K562 (cell line): ENCODE data around the gene ZNF112. TPM values are rescaled to one million over a fixed set of nuclear protein-coding genes. Genes with fewer than 3 reads are reported as not detected.

Source experiments
- ATAC-seq: fragments of 200-7000 bp; cut with Tn5 transposase; 3 replicates; pipeline ENCODE4 v1.9.1; 2020; ENCODE audit warnings: moderate library complexity
- BruUV-seq: library from RNA; stranded (reverse); fragments of 400-500 nt; replicated peaks from 2 replicates; lab custom pipeline; 2021; lab: Mats Ljungman, UMichigan
- CTCF ChIA-PET: fragments of 300-600 bp; formaldehyde crosslinking; extraction: SDS; loops from one replicate; lab custom pipeline; 2021; ENCODE audit warnings: low intra/inter-chr PET ratio; lab: Yijun Ruan, JAX
- POLR2A ChIA-PET: fragments of 300-600, 350-650 bp; sonication (Branson Sonifier 250); formaldehyde crosslinking; extraction: SDS; loops from one replicate; lab custom pipeline; 2021; ENCODE audit warnings: antibody characterized with exemption, inconsistent platforms; lab: Yijun Ruan, JAX
- DNase-seq, 4 experiments: peaks; one replicate each; pipeline versions ENCODE4 v3.0.0 to v3.0.0-alpha.2; 2011 to 2018; ENCODE audit warnings: low spot score in 3 of 4, mixed read lengths in 3 of 4; ENCODE audit errors: extremely low read depth in 1 of 4
- FAIRE-seq: peaks from 2 replicates; lab custom pipeline; 2011; peaks lifted over from hg19 to GRCh38; lab: Jason Lieb, UNC
- H2AFZ ChIP-seq: 2 replicates; pipeline ENCODE4 v1.6.0; 2011; ENCODE audit warnings: low read depth, low read length, control low read depth, inconsistent platforms
- H3K27ac ChIP-seq: fragments of 200-600 bp; 3 replicates; pipeline ENCODE4 v1.8.0; 2011; ENCODE audit warnings: low read depth, mild to moderate bottlenecking, control low read depth, inconsistent platforms, low read length, moderate library complexity, mixed read lengths; ENCODE audit errors: extremely low read depth
- H3K27me3 ChIP-seq, 2 experiments: fragments of 300-600 bp in 1 of 2; 2 replicates in 1 of 2; 3 replicates in 1 of 2; pipeline versions ENCODE4 v1.6.0 to v1.8.0; 2011; ENCODE audit warnings: inconsistent platforms in 2 of 2, low read length in 2 of 2, mild to moderate bottlenecking in 1 of 2, mixed read lengths in 1 of 2, moderate library complexity in 1 of 2; ENCODE audit not compliant: control insufficient read depth in 2 of 2, insufficient read depth in 2 of 2
- H3K36me3 ChIP-seq: fragments of 300-600 bp; 3 replicates; pipeline ENCODE4 v1.8.0; 2011; ENCODE audit warnings: mild to moderate bottlenecking, low read length, inconsistent platforms; ENCODE audit not compliant: control insufficient read depth, insufficient read depth
- H3K4me1 ChIP-seq, 2 experiments: fragments of 200-600 bp in 1 of 2; replicated peaks in 1 of 2; 2 replicates in 1 of 2; 3 replicates in 1 of 2; pipeline versions ENCODE4 v1.5.1 to v1.8.0; 2011; ENCODE audit warnings: inconsistent platforms in 2 of 2, low read length in 2 of 2, mild to moderate bottlenecking in 1 of 2, mixed read lengths in 1 of 2, moderate library complexity in 1 of 2; ENCODE audit not compliant: control insufficient read depth in 2 of 2, insufficient read depth in 2 of 2
- H3K4me2 ChIP-seq: 2 replicates; pipeline ENCODE4 v1.6.1; 2011; ENCODE audit warnings: low read length, control low read depth, inconsistent platforms, mixed read lengths; ENCODE audit not compliant: insufficient read depth
- H3K4me3 ChIP-seq: fragments of 200-600 bp; sonication (generic), shearing (Covaris generic); 2 replicates; pipeline ENCODE4 v1.5.1; 2016; ENCODE audit warnings: control low read depth, inconsistent platforms
- H3K79me2 ChIP-seq: fragments of 200-600 bp; 3 replicates; pipeline ENCODE4 v1.8.0; 2011; ENCODE audit warnings: low read length, inconsistent platforms; ENCODE audit not compliant: control insufficient read depth, insufficient read depth
- H3K9ac ChIP-seq, 2 experiments: 2 replicates each; pipeline versions ENCODE4 v1.6.0 to v1.6.1; 2011; ENCODE audit warnings: low read depth in 2 of 2, low read length in 2 of 2, control low read depth in 1 of 2, inconsistent platforms in 1 of 2, mild to moderate bottlenecking in 1 of 2, mixed read lengths in 1 of 2; ENCODE audit not compliant: insufficient read depth in 1 of 2
- H3K9me1 ChIP-seq: one replicate; pipeline ENCODE4 v1.6.0; 2011; ENCODE audit warnings: inconsistent platforms, mild to moderate bottlenecking, low read length, moderate library complexity; ENCODE audit not compliant: control insufficient read depth, insufficient read depth
- H3K9me3 ChIP-seq: replicated peaks from 2 replicates; pipeline ENCODE4 v1.5.1; 2011; ENCODE audit warnings: low read depth, low read length, inconsistent platforms; ENCODE audit not compliant: control insufficient read depth, insufficient read depth
- H4K20me1 ChIP-seq: replicated peaks from 2 replicates; pipeline ENCODE4 v1.6.1; 2011; ENCODE audit warnings: low read length, inconsistent platforms, mixed read lengths; ENCODE audit not compliant: control insufficient read depth, insufficient read depth
- CEBPG ChIP-seq, 3 experiments: fragments of 200-800 bp in 1 of 3; sonication (Bioruptor generic) in 1 of 3; sonication (generic) in 1 of 3; formaldehyde crosslinking in 1 of 3; IDR thresholded peaks in 2 of 3; conservative IDR thresholded peaks in 1 of 3; 2 replicates each; pipeline versions ENCODE4 v1.6.1 to v1.8.0; 2016 to 2022; ENCODE audit warnings: missing compliant biosample characterization in 2 of 3, missing genetic modification characterization in 2 of 3, mild to moderate bottlenecking in 1 of 3, missing genetic modification reagents in 1 of 3
- ELF2 ChIP-seq: fragments of 250-450 bp; sonication (Bioruptor Pico); IDR thresholded peaks from 2 replicates; pipeline ENCODE4 v1.5.0; 2021; ENCODE audit warnings: mild to moderate bottlenecking
- HNRNPK ChIP-seq: fragments of 200-400 bp; formaldehyde crosslinking; IDR thresholded peaks from one replicate; pipeline ENCODE4 v1.6.1; 2018; ENCODE audit warnings: mild to moderate bottlenecking, low read depth, low read length; ENCODE audit not compliant: poor library complexity, severe bottlenecking
- RREB1 ChIP-seq: fragments of 250-450 bp; sonication (Bioruptor Pico); IDR thresholded peaks from 2 replicates; pipeline ENCODE4 v1.4.0; 2020
- TARDBP ChIP-seq: fragments of 450-650 bp; IDR thresholded peaks from 2 replicates; pipeline ENCODE4 v1.6.1; 2016
- ZEB2 ChIP-seq: fragments of 450-650 bp; IDR thresholded peaks from 2 replicates; pipeline ENCODE4 v1.6.1; 2016
- ZNF263 ChIP-seq: sonication (generic); formaldehyde crosslinking; IDR thresholded peaks from 2 replicates; pipeline ENCODE4 v1.8.0; 2022; ENCODE audit warnings: mild to moderate bottlenecking, missing genetic modification reagents, borderline replicate concordance
- WGBS: fragments of 100-300 bp; shearing (Covaris generic); methylation state at CpG from one replicate; pipeline ENCODE4 v1.1.6; 2016; ENCODE audit warnings: low coverage, mixed read lengths; ENCODE audit not compliant: insufficient coverage; ENCODE audit errors: missing lambda C conversion rate; 5-methylcytosine and 5-hydroxymethylcytosine counted together
- in situ Hi-C: fragments of 300-500 bp; cut with MboI; formaldehyde crosslinking; loops from 4 replicates; pipeline ENCODE4 v1.15.0; 2018; ENCODE audit warnings: inconsistent platforms, mixed read lengths
- intact Hi-C: fragments of 100-400 bp; cut with micrococcal nuclease; formaldehyde crosslinking; loops from 2 replicates; pipeline ENCODE4 v1.14.2; 2022
- polyA plus RNA-seq, 8 experiments: library from polyadenylated mRNA; depleted of rRNA in 4 of 8; stranded (reverse) in 5 of 8; unstranded in 3 of 8; fragments of >200 nt; fragmentation: Nextera tagmentation in 2 of 8; fragmentation: Illumina TruSeq in 1 of 8; extraction: Ambion mirVana in 2 of 8; extraction: Trizol in 1 of 8; gene quantifications; 2 replicates each; pipeline versions ENCODE4 v1.2.1 to v1.2.3, GENCODE V29; 2011 to 2014; ENCODE audit warnings: inconsistent platforms in 1 of 8, missing spikeins in 1 of 8
- total RNA-seq, 7 experiments: library from RNA; depleted of rRNA in 6 of 7; stranded (reverse); fragments of >200 nt in 6 of 7; fragmentation: Illumina TruSeq in 2 of 7; extraction: Trizol in 2 of 7; gene quantifications; 2 replicates each; pipeline versions ENCODE4 v1.2.1 to v1.2.3, GENCODE V29; 2011 to 2021; ENCODE audit warnings: low replicate concordance in 1 of 7

Gene ZNF112
- total and polyA plus RNA-seq, 9 of the 15 experiments (the other 6 are each of a cell fraction or from before 2014, with no cell fraction given) = 0.21 to 1.3 (median 0.61) TPM

GRCh38 chr19:44306283-44306682 is 50.2 kb downstream of the ZNF112 start (continued):
- TF ChIP-seq RREB1 (CRISPR knock-in tag) (no peak), ZEB2 (no peak), ELF2 (CRISPR knock-in tag) (no peak)
- TF ChIP-seq, all 486 proteins: peak for 0

GRCh38 chr19:44305457-44305856 is 51.0 kb downstream of the ZNF112 start:
- FAIRE-seq (no peak), DNase-seq (no peak), ATAC-seq (no peak)
- Histone ChIP-seq H3K4me2 (peak overlapping the region; percentile 90), H3K9me1 (no peaks in the 10 kb centered on the region), H3K4me3 (peak overlapping the region; percentile 52; the same call in 1 of the 2 replicates), H3K27me3 (no peaks in the 10 kb centered on the region; a peak in 1 of 5 replicates), H3K9ac (no peak overlapping the region), H4K20me1 (no peaks in the 10 kb centered on the region), H3K79me2 (no peaks in the 10 kb centered on the region), H3K9me3 (peaks cover 2% of the 10 kb centered on the region; the same call in 1 of the 2 replicates), H3K4me1 (peaks cover 4% of the 10 kb centered on the region in 2 experiments; a peak in 2 of 5 replicates), H2AFZ (peak overlapping the region; percentile 87), H3K36me3 (no peaks in the 10 kb centered on the region; the same call in 2 of the 3 replicates), H3K27ac (no peak overlapping the region)
- intact Hi-C loops = loop anchor here (10.0 kb wide), 1 partner anchor 91 kb away; the partner anchor contains the start of gene ZNF227
- BruUV-seq = no TSS peak
- 20% methylated on average over 4 of the region's 4 CpGs for WGBS
- CTCF ChIA-PET = no interaction called here
- POLR2A ChIA-PET = interaction anchor here (0.8 to 0.9 kb wide), 3 partner anchors 140 to 302 kb away, joined by 3 read pairs; partner anchors contain the start of gene ZNF226
- in situ Hi-C loops = no loop called here
- TF ChIP-seq ZNF263 (CRISPR knock-in tag) = no peak
- TF ChIP-seq TARDBP = no peak
- no peak for TF ChIP-seq CEBPG (CRISPR knock-in tag; IDR thresholded peaks at IDR 0.05)
- TF ChIP-seq CEBPG (tag; conservative IDR thresholded peaks at IDR 0.05 in 1 of 2, IDR thresholded peaks at IDR 0.05 in 1 of 2) = peak; percentile 53 to 58; a peak in 3 of 4 replicates
- no peak for TF ChIP-seq HNRNPK
